ENCODE data around the gene PAK6.

The PAK6 gene

GRCh38 chr15:40265875-40266274 is 27.0 kb downstream of the PAK6 start:
- TF ChIP-seq EZH2phosphoT487 (IDR thresholded peaks at IDR 0.05; ENCODE audit: low read depth) = no peak
- no peaks in the 10 kb centered on the region for H4K20me1 ChIP-seq (ENCODE audit: insufficient read depth, low read length)
- H3K4me3 ChIP-seq (ENCODE audit: low read length) = no peak overlapping the region
- no peaks in the 10 kb centered on the region for H3K27me3 ChIP-seq (ENCODE audit: low read depth, low read length)
- no peak overlapping the region for H3K9ac ChIP-seq (ENCODE audit: low read length)
- H3K4me2 ChIP-seq (ENCODE audit: low read length) = no peak overlapping the region
- no peaks in the 10 kb centered on the region for H3K4me1 ChIP-seq (ENCODE audit: low read length)
- H3K79me2 ChIP-seq (ENCODE audit: low read length) = no peaks in the 10 kb centered on the region
- H3K36me3 ChIP-seq (replicated peaks; ENCODE audit: low read depth, low read length) = no peaks in the 10 kb centered on the region
- no peak overlapping the region for H2AFZ ChIP-seq (ENCODE audit: low read depth, low read length)
- no peaks in the 10 kb centered on the region for H3K9me3 ChIP-seq (ENCODE audit: insufficient read depth, low read length)
- H3K27ac ChIP-seq (ENCODE audit: low read length) = no peak overlapping the region

- TF ChIP-seq CTCF (IDR thresholded peaks at IDR 0.05; ENCODE audit: low read depth, low read length) (no peak), EZH2phosphoT487 (IDR thresholded peaks at IDR 0.05; ENCODE audit: low read depth) (no peak)
- Histone ChIP-seq H4K20me1 (ENCODE audit: insufficient read depth, low read length) (no peaks in the 10 kb centered on the region), H3K27ac (ENCODE audit: low read length) (no peak overlapping the region), H3K9me3 (ENCODE audit: insufficient read depth, low read length) (no peaks in the 10 kb centered on the region), H3K4me1 (ENCODE audit: low read length) (no peaks in the 10 kb centered on the region), H3K4me3 (ENCODE audit: low read length) (no peak overlapping the region), H3K9ac (ENCODE audit: low read length) (no peak overlapping the region), H3K27me3 (ENCODE audit: low read depth, low read length) (no peaks in the 10 kb centered on the region), H3K79me2 (ENCODE audit: low read length) (no peaks in the 10 kb centered on the region), H3K4me2 (ENCODE audit: low read length) (no peak overlapping the region), H2AFZ (ENCODE audit: low read depth, low read length) (no peak overlapping the region), H3K36me3 (replicated peaks; ENCODE audit: low read depth, low read length) (no peaks in the 10 kb centered on the region)
Observed at GRCh38 chr15:40266828-40267304, 28.0 kb downstream of the PAK6 start.

- no peak overlapping the region for H3K27ac ChIP-seq (ENCODE audit: low read length)
- no peaks in the 10 kb centered on the region for H3K27me3 ChIP-seq (ENCODE audit: low read depth, low read length)
- no peaks in the 10 kb centered on the region for H3K79me2 ChIP-seq (ENCODE audit: low read length)
- no peak overlapping the region for H2AFZ ChIP-seq (ENCODE audit: low read depth, low read length)
- H3K9me3 ChIP-seq (ENCODE audit: insufficient read depth, low read length) = no peaks in the 10 kb centered on the region
- H4K20me1 ChIP-seq (ENCODE audit: insufficient read depth, low read length) = no peaks in the 10 kb centered on the region
- H3K4me1 ChIP-seq (ENCODE audit: low read length) = no peaks in the 10 kb centered on the region
- H3K4me3 ChIP-seq (ENCODE audit: low read length) = no peak overlapping the region
- no peak for TF ChIP-seq CTCF (IDR thresholded peaks at IDR 0.05; ENCODE audit: low read depth, low read length)
- no peak for TF ChIP-seq EZH2phosphoT487 (IDR thresholded peaks at IDR 0.05; ENCODE audit: low read depth)
- H3K36me3 ChIP-seq (replicated peaks; ENCODE audit: low read depth, low read length) = no peaks in the 10 kb centered on the region
- no peak overlapping the region for H3K9ac ChIP-seq (ENCODE audit: low read length)
- no peak overlapping the region for H3K4me2 ChIP-seq (ENCODE audit: low read length)
Observed at GRCh38 chr15:40267670-40268069, 28.8 kb downstream of the PAK6 start.

- H2AFZ ChIP-seq (ENCODE audit: low read depth, low read length) = no peak overlapping the region
- H3K27ac ChIP-seq (ENCODE audit: low read length) = no peak overlapping the region
- H3K79me2 ChIP-seq (ENCODE audit: low read length) = no peaks in the 10 kb centered on the region
- H3K9me3 ChIP-seq (ENCODE audit: insufficient read depth, low read length) = no peaks in the 10 kb centered on the region
- peaks cover 6% of the 10 kb centered on the region; the same call in 1 of the 2 replicates for H3K4me1 ChIP-seq (ENCODE audit: low read length)
- H3K27me3 ChIP-seq (ENCODE audit: low read depth, low read length) = no peaks in the 10 kb centered on the region
- no peak overlapping the region for H3K4me3 ChIP-seq (ENCODE audit: low read length)
- TF ChIP-seq CTCF (IDR thresholded peaks at IDR 0.05; ENCODE audit: low read depth, low read length) (no peak), EZH2phosphoT487 (IDR thresholded peaks at IDR 0.05; ENCODE audit: low read depth) (no peak)
- H3K36me3 ChIP-seq (replicated peaks; ENCODE audit: low read depth, low read length) = no peaks in the 10 kb centered on the region
- H4K20me1 ChIP-seq (ENCODE audit: insufficient read depth, low read length) = no peaks in the 10 kb centered on the region
- H3K4me2 ChIP-seq (ENCODE audit: low read length) = no peak overlapping the region
- H3K9ac ChIP-seq (ENCODE audit: low read length) = no peak overlapping the region
Observed at GRCh38 chr15:40269604-40270003, 30.7 kb downstream of the PAK6 start.
